ENCODE results near the gene SH3YL1. TPM values are rescaled to one million over a fixed set of nuclear protein-coding genes. Genes with fewer than 3 reads are reported as not detected.

SH3YL1 gene
- total and polyA plus RNA-seq, 4 donors, result 6.4 to 19.2 (median 13.9) TPM

DNA sequence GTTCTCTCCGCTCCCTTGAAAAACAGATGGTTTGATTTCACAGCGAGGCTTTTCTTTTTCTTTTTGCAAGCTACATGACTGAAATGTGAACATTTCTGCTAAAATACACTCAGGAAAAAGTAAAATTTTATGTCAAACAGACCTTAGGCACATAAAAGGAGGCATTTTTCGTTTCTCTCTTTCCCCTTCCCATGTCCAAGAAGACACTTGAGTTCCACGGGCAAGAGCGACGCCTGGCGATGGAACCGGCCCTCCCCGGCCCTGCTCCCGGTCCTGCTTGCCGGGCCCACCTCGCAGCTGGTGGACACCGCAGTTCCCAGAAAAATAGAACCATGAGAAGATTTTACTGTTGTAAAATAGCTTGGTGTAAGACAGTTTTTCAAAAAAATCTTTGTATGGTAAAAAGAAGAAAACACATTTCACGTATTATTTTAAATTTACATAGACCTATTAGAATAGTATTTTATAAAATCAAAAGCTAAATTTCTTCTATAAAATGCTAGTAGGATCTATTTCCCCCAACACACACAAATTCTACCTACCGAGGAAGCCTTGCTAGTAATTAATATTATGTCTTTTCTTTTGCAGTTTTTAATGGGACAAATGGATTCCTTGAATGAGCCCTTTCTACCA is 26.4 kb upstream of the SH3YL1 start:
- H3K9ac ChIP-seq (ENCODE audit: low read depth in 1 of 2, low read length in 2 of 2), result peak overlapping the region in 1 of 2 donors; percentile 71

DNA sequence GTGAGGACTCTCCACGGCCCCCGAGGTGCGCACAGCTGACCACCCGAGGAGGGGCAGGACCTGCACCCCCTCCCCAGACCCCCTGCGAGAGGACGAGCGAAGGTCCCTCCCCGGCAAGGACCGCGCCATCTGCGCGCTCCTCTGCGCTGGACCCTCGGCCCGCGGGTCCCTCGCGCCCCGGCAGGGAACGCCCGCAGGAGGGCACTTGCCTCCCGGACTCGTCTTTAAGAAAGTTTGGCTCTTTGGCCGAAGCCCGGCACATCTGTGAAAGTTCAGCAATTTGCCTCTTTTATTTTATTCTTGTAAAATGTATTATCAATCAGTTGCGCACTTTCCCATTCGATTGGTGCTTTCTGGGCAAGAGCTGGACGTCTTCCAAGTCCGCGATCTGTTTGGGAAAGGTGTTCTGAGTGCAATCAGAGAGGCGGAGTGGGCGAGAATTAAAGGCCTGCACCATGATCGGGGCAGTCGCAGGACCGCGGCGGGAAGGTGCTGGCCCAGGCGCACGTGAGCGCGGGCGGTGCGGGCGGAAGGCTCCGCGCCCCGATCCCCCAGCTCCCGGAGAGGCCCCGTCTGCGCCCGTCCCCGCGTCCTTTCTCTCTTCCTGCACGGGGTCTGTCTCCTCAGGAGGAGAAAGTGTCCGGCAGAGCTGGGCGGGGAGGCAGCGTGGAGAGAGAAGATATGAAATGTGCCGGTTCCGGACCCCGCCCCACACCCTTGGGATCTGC is 25.7 kb upstream of the SH3YL1 start:
- DNase-seq (ENCODE audit: low spot score), result peak; percentile 49
- 2% methylated on average over 60 of the region's 60 CpGs for WGBS
- Histone ChIP-seq H3K4me3 (ENCODE audit: low read depth in 1 of 3, low read length in 3 of 3) (peak overlapping the region; percentile 63 to 79 (median 78)), H3K36me3 (ENCODE audit: control insufficient read depth in 4 of 4, insufficient read depth in 3 of 4, low read depth in 1 of 4, low read length in 3 of 4) (no peaks in the 10 kb centered on the region), H3K9ac (ENCODE audit: low read depth in 1 of 2, low read length in 2 of 2) (peak overlapping the region in 1 of 2 donors; percentile 71), H3K27ac (ENCODE audit: low read depth in 1 of 2, low read length in 2 of 2) (no peak overlapping the region), H3K4me1 (ENCODE audit: control insufficient read depth in 4 of 4, insufficient read depth in 4 of 4, low read length in 3 of 4) (peaks cover 13 to 26% (median 18%) of the 10 kb centered on the region in 4 donors), H3K9me3 (ENCODE audit: control insufficient read depth in 4 of 4, low read length in 3 of 4) (no peaks in the 10 kb centered on the region), H3K27me3 (ENCODE audit: control insufficient read depth in 4 of 4, insufficient read depth in 4 of 4, low read length in 3 of 4) (peaks cover 0 to 8% (median 2%) of the 10 kb centered on the region in 4 donors)
- TF ChIP-seq, protein P1, sequence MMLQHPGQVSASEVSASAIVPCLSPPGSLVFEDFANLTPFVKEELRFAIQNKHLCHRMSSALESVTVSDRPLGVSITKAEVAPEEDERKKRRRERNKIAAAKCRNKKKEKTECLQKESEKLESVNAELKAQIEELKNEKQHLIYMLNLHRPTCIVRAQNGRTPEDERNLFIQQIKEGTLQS (IDR thresholded peaks at IDR 0.05), result no peak
- TF ChIP-seq JUND (IDR thresholded peaks at IDR 0.05) (no peak), RAD21 (IDR thresholded peaks at IDR 0.05) (no peak), YY1 (IDR thresholded peaks at IDR 0.05) (no peak), GABPA (IDR thresholded peaks at IDR 0.05 in 1 of 2, conservative IDR thresholded peaks at IDR 0.05 in 1 of 2) (no peak), HNF4G (IDR thresholded peaks at IDR 0.05) (no peak), HNF4A (conservative IDR thresholded peaks at IDR 0.05) (no peak), FOXA1 (IDR thresholded peaks at IDR 0.05) (no peak), NR2F2 (IDR thresholded peaks at IDR 0.05) (no peak), SP1 (IDR thresholded peaks at IDR 0.05) (no peak), EGR1 (IDR thresholded peaks at IDR 0.05; ENCODE audit: low read depth in 2 of 2) (no peak), TAF1 (conservative IDR thresholded peaks at IDR 0.05) (no peak), FOXA2 (IDR thresholded peaks at IDR 0.05) (no peak), RXRA (IDR thresholded peaks at IDR 0.05) (no peak)
- TF ChIP-seq, protein P2, sequence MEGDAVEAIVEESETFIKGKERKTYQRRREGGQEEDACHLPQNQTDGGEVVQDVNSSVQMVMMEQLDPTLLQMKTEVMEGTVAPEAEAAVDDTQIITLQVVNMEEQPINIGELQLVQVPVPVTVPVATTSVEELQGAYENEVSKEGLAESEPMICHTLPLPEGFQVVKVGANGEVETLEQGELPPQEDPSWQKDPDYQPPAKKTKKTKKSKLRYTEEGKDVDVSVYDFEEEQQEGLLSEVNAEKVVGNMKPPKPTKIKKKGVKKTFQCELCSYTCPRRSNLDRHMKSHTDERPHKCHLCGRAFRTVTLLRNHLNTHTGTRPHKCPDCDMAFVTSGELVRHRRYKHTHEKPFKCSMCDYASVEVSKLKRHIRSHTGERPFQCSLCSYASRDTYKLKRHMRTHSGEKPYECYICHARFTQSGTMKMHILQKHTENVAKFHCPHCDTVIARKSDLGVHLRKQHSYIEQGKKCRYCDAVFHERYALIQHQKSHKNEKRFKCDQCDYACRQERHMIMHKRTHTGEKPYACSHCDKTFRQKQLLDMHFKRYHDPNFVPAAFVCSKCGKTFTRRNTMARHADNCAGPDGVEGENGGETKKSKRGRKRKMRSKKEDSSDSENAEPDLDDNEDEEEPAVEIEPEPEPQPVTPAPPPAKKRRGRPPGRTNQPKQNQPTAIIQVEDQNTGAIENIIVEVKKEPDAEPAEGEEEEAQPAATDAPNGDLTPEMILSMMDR (IDR thresholded peaks at IDR 0.05; ENCODE audit: low read depth, low read length, missing input control), result no peak
- TF ChIP-seq, protein P3, sequence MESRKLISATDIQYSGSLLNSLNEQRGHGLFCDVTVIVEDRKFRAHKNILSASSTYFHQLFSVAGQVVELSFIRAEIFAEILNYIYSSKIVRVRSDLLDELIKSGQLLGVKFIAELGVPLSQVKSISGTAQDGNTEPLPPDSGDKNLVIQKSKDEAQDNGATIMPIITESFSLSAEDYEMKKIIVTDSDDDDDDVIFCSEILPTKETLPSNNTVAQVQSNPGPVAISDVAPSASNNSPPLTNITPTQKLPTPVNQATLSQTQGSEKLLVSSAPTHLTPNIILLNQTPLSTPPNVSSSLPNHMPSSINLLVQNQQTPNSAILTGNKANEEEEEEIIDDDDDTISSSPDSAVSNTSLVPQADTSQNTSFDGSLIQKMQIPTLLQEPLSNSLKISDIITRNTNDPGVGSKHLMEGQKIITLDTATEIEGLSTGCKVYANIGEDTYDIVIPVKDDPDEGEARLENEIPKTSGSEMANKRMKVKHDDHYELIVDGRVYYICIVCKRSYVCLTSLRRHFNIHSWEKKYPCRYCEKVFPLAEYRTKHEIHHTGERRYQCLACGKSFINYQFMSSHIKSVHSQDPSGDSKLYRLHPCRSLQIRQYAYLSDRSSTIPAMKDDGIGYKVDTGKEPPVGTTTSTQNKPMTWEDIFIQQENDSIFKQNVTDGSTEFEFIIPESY (IDR thresholded peaks at IDR 0.05), result no peak
- TF ChIP-seq, protein P4, sequence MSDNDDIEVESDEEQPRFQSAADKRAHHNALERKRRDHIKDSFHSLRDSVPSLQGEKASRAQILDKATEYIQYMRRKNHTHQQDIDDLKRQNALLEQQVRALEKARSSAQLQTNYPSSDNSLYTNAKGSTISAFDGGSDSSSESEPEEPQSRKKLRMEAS (IDR thresholded peaks at IDR 0.05), result no peak
- TF ChIP-seq, protein P5, sequence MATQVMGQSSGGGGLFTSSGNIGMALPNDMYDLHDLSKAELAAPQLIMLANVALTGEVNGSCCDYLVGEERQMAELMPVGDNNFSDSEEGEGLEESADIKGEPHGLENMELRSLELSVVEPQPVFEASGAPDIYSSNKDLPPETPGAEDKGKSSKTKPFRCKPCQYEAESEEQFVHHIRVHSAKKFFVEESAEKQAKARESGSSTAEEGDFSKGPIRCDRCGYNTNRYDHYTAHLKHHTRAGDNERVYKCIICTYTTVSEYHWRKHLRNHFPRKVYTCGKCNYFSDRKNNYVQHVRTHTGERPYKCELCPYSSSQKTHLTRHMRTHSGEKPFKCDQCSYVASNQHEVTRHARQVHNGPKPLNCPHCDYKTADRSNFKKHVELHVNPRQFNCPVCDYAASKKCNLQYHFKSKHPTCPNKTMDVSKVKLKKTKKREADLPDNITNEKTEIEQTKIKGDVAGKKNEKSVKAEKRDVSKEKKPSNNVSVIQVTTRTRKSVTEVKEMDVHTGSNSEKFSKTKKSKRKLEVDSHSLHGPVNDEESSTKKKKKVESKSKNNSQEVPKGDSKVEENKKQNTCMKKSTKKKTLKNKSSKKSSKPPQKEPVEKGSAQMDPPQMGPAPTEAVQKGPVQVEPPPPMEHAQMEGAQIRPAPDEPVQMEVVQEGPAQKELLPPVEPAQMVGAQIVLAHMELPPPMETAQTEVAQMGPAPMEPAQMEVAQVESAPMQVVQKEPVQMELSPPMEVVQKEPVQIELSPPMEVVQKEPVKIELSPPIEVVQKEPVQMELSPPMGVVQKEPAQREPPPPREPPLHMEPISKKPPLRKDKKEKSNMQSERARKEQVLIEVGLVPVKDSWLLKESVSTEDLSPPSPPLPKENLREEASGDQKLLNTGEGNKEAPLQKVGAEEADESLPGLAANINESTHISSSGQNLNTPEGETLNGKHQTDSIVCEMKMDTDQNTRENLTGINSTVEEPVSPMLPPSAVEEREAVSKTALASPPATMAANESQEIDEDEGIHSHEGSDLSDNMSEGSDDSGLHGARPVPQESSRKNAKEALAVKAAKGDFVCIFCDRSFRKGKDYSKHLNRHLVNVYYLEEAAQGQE (IDR thresholded peaks at IDR 0.05), result no peak

More for the DNA sequence above, 26.4 kb upstream of the SH3YL1 start:
- no peaks in the 10 kb centered on the region for H3K9me3 ChIP-seq (ENCODE audit: control insufficient read depth in 4 of 4, low read length in 3 of 4)
- H3K4me3 ChIP-seq (ENCODE audit: low read depth in 1 of 3, low read length in 3 of 3), result peak overlapping the region; percentile 63 to 79 (median 78)
- H3K27ac ChIP-seq (ENCODE audit: low read depth in 1 of 2, low read length in 2 of 2), result no peak overlapping the region
- DNase-seq (ENCODE audit: low spot score), result peak; percentile 79
- no peaks in the 10 kb centered on the region for H3K36me3 ChIP-seq (ENCODE audit: control insufficient read depth in 4 of 4, insufficient read depth in 3 of 4, low read depth in 1 of 4, low read length in 3 of 4)
- TF ChIP-seq GABPA (IDR thresholded peaks at IDR 0.05 in 1 of 2, conservative IDR thresholded peaks at IDR 0.05 in 1 of 2) (no peak), RAD21 (IDR thresholded peaks at IDR 0.05) (peak; percentile 92 to 94)
- TF ChIP-seq, protein P2 (IDR thresholded peaks at IDR 0.05; ENCODE audit: low read depth, low read length, missing input control), result peak; percentile 78
- H3K27me3 ChIP-seq (ENCODE audit: control insufficient read depth in 4 of 4, insufficient read depth in 4 of 4, low read length in 3 of 4), result peaks cover 0 to 8% (median 2%) of the 10 kb centered on the region in 4 donors
- peaks cover 13 to 26% (median 18%) of the 10 kb centered on the region in 4 donors for H3K4me1 ChIP-seq (ENCODE audit: control insufficient read depth in 4 of 4, insufficient read depth in 4 of 4, low read length in 3 of 4)
- 7% methylated on average over 15 of the region's 15 CpGs for WGBS

Data from liver (tissue), 9 donors.